GM19025 (cell line): Measurements from ENCODE around the gene TAPBPL.

Source experiments
- ATAC-seq: cut with Tn5 transposase; IDR thresholded peaks from one replicate; pipeline ENCODE4 v1.9.1; 2021; ENCODE audit warnings: mild to moderate bottlenecking, low read depth, moderate library complexity; ENCODE audit not compliant: unreplicated experiment

The TAPBPL gene

DNA sequence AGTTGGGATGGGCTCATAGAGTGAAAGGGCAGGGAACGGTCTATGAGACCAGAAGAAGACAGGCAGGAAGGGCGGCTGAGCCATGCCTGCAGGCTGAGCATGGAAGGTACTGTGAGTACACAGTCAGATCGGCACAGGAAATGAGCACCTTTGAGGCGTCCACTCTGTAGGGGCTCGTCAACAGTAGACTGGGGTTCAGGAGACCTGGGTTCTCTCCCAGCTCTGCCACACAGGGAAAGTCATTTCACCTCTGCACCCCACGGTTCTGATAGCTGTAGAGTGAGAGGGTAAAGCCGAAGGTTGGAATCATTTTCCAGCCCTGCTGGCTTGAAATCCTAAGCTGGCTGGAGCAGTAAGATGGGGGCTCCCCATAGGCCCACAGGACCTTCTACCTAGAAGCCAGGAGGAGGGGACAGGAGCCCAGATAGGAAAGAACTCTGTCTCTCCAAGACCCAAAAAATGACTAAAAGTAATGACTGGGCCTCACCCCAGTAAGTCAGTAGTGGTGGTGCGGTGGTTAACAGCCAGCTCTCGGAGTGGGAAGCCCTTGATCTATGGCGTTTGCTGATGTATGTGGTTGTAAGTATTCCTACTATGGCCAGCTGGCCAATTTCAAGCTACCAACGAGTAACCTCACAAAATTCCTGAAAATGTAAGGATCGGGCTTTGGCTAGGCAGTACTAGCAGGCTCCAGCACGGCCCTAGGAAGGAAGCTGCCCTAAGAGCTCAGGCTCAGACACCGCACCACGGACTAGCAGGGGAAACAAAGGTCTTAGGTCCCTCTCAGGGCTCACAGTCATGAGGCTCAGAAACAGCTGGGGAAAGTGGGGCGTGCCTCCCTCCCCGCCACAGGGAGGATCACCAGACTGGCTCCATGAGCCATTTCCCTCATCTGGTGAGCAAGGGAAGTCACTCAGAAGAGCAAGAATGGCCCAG lies 17.4 kb upstream of the TAPBPL start:
- no peak for ATAC-seq

- no peak for ATAC-seq
Observed at GRCh38 chr12:6435961-6436715, 15.7 kb upstream of the TAPBPL start.

DNA sequence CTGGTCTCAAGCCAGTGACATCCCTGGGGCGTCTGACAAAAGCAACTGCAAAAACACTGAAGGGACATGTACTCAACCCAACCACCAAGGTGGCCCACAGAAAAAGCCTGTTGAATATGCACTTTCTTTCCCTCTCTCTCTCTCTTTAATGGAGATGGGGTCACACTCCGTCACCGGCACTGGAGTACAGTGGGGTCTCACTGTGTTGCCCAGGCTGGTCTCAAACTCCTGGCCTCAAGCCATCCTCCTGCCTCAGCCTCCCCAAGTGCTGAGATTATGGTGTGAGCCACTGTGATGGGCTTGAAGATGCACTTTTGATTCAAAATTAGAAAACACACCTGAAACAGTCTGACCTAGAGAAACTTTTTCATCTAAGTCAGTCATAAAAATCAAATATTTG lies 14.3 kb upstream of the TAPBPL start:
- ATAC-seq, result no peak

GRCh38 chr12:6438345-6438744 lies 13.5 kb upstream of the TAPBPL start:
- no peak for ATAC-seq

DNA sequence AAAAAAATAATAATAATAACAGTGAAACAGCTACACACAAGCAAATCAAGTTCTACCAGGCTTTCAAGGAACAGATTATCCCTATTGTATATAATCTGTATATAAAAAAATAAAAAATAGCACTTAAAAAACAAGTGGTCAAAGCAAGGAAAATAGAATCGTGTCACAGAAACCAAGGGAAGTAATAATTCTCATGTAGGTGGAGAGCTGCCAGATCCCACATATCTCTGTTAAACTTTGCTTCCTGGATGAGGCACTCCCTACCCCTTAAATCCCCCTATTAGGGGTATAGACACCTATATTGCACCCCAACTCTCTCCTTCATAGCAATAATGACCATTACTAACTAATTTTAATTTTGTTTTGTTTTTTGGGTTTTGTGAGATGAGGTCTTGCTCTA lies 11.5 kb upstream of the TAPBPL start:
- ATAC-seq, result no peak

- no peak for ATAC-seq
Observed at GRCh38 chr12:6442836-6443235, 9.0 kb upstream of the TAPBPL start.

DNA sequence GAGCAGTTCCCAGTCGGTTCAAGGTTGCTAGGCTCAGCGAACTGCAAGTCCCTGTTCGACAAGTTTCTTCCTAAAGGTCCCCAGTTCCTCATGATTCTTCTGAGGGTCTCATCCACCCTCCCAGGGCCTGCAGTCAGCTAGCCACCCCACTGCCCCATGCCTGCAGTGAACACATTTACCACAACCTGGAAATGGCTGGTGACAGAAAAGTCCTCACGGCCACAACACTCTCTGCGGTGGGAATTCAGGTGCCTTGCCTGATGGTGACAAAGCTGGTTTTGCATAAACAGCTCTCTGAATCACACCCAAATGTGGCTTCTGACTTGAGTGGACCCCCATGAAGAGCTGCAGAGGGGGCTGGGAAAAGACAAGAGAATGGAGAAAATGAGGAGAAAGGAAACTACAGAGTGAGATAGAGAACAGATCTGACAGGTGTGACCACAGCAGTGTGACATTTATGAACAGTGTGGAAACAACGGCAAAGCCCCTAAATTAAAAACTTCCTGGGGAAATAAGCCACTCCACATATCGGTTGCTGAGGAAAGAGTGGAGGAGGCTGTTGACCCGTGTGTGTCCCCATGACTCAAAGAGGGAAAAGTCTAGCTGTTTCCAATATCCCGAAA lies 8.4 kb upstream of the TAPBPL start:
- ATAC-seq, result no peak

GRCh38 chr12:6444031-6444430 lies 7.8 kb upstream of the TAPBPL start:
- ATAC-seq, result no peak

DNA sequence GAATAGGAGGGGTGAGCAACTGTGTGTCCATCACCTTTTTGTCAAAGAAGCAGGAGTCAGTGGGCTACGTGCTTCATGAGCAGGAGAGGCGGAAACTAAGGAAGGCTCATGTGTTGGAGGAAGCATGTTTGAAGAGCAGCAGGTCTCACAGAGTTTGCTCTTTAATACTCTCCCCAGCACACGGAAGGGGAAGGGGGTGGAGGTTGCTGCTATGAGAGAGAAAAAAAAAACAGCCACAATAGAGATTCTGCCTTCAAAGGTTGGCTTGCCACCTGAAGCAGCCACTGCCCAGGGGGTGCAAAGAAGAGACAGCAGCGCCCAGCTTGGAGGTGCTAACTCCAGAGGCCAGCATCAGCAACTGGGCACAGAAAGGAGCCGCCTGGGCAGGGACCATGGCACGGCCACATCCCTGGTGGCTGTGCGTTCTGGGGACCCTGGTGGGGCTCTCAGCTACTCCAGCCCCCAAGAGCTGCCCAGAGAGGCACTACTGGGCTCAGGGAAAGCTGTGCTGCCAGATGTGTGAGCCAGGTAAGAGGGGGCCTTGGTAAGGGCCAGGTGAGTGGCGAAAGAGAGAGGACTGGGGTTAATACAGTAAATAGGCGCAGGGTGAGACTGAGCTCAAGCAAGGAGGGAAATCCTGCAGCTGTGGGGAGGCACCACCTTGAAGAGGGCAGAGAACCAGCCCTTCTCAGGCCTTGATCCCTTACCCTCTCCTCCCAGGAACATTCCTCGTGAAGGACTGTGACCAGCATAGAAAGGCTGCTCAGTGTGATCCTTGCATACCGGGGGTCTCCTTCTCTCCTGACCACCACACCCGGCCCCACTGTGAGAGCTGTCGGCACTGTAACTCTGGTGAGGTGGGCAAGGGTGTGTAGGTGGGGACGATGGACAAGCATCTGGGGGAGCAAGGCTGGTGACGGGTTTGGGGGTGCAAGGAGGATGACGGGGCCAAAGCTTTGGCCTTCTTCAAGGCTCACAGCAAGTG lies 6.8 kb upstream of the TAPBPL start, which contains the start of gene CD27:
CD27 (plus strand) TSS at position 252 of the 985 bp plus-strand sequence; CDS start at position 393, 141 bp downstream.
- ATAC-seq, result no peak

GRCh38 chr12:6450091-6450868 lies 1.6 kb upstream of the TAPBPL start:
- ATAC-seq, result no peak

DNA sequence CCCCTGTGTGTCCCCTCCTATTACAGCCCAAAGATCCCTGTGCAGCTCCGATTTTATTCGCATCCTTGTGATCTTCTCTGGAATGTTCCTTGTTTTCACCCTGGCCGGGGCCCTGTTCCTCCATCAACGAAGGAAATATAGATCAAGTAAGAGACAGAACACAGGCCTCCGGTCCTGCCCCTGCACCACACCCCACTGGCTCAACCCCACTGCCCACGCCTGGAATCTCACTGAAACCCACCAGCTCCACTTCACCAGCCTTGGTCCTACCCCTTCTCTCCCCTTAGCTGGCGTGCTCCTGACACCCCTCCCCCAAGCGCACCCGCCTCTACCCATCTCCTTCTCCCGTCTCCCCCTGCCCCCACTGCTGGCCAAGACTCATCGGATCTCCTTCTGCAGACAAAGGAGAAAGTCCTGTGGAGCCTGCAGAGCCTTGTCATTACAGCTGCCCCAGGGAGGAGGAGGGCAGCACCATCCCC lies 934 bp upstream of the TAPBPL start:
- no peak for ATAC-seq

DNA sequence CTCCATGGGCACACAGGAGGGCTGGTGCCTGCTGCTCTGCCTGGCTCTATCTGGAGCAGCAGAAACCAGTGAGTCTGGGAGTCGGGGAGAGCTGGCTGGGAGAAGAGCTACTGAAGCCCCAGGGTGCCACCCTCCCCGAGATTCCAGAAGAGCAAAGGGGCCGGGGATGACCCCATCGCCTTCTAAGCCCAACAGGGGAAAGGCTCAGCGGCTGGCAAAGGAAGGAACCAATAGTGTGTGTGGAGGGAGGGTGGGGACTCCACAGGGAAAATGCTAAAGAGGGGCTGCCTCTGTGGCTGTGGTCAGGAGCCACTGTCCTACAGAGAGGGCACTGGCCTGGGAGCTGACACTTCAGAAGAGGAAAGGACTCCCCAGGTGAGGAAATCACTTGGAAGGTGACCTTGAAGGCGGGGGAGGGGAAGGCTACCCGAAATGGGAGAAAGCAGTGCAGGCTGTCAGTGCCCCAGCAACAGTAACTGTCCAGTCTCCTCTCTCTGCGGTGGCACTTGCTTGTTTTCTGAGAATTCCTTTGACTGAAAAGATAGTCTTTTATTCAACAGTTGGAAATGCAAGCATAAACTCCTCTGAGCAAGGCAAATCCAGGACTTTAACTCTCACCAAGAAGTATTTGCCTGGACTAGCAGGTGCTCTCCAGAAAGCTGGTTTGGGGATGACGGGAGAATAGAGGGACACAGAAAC lies 552 bp downstream of the TAPBPL start:
- no peak for ATAC-seq

DNA sequence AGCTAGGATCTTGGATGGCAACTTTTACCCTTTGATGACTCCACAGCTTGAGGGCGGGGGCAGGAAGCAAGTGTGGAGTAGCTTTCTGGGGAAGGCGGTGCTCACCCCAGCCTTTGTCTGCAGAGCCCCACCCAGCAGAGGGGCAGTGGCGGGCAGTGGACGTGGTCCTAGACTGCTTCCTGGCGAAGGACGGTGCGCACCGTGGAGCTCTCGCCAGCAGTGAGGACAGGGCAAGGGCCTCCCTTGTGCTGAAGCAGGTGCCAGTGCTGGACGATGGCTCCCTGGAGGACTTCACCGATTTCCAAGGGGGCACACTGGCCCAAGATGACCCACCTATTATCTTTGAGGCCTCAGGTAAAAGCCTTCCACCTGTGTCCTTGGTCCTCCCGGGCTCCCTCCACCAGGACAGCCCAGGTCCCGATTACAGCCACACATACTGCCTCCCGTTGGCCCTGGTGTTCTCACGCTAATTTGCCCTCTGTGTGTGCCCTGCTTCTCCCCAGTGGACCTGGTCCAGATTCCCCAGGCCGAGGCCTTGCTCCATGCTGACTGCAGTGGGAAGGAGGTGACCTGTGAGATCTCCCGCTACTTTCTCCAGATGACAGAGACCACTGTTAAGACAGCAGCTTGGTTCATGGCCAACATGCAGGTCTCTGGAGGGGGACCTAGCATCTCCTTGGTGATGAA lies 1.2 kb downstream of the TAPBPL start:
- ATAC-seq, result no peak

DNA sequence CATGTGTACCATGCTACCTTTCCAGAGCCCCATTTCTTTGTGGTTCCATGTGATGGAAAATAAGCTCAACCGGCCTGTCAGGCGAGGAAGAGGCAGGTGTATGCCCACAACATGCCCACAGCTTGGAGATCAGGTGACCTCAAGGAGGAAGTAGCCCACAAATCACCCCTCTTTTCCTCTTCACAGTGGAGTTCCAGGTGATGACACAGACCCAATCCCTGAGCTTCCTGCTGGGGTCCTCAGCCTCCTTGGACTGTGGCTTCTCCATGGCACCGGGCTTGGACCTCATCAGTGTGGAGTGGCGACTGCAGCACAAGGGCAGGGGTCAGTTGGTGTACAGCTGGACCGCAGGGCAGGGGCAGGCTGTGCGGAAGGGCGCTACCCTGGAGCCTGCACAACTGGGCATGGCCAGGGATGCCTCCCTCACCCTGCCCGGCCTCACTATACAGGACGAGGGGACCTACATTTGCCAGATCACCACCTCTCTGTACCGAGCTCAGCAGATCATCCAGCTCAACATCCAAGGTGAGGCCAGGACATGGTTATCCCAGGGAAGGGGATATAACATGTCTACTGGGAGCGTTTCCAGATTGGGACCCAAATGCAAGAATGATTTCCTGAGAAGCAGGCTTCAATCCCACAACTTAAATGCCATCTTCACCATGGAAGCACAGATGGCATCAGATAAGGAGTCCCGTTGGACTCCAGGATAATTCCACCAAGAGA lies 5.5 kb downstream of the TAPBPL start:
- no peak for ATAC-seq

GRCh38 chr12:6458281-6459003 lies 6.6 kb downstream of the TAPBPL start:
- no peak for ATAC-seq

GRCh38 chr12:6459004-6459337 lies 7.1 kb downstream of the TAPBPL start:
- ATAC-seq, result no peak
